SIG-M5 treated with dmso at 0.1 percent for 504 hours (cell line): Measurements from ENCODE around the gene SMOC1.

ENCODE experiments used
- DNase-seq: peaks from one replicate; lab custom pipeline; 2025; ENCODE audit not compliant: unreplicated experiment; lab: John Stamatoyannopoulos, UW

Gene SMOC1

GRCh38 chr14:70078329-70078728 lies 199.1 kb downstream of the SMOC1 start:
- DNase-seq, result no peak

- DNase-seq, result no peak
Measured at GRCh38 chr14:70080076-70080475, 200.9 kb downstream of the SMOC1 start.
